HEK293T (cell line): Measurements from ENCODE around the gene SPATA12.

ENCODE experiments used
- ARNT ChIP-seq: fragments of 450-650 bp; IDR thresholded peaks from 2 replicates; pipeline ENCODE4 v1.6.1; 2017; ENCODE audit warnings: mild to moderate bottlenecking
- BHLHE40 ChIP-seq: fragments of 450-650 bp; IDR thresholded peaks from 2 replicates; pipeline ENCODE4 v1.6.1; 2016; ENCODE audit warnings: mild to moderate bottlenecking, moderate library complexity, borderline replicate concordance
- ELF4 ChIP-seq: fragments of 450-650 bp; IDR thresholded peaks from 2 replicates; pipeline ENCODE4 v1.6.1; 2017; ENCODE audit warnings: antibody characterized with exemption
- FOXA1 ChIP-seq: fragments of 450-650 bp; IDR thresholded peaks from 2 replicates; pipeline ENCODE4 v1.6.1; 2016; ENCODE audit warnings: mild to moderate bottlenecking
- FOXK2 ChIP-seq: fragments of 450-650 bp; IDR thresholded peaks from 2 replicates; pipeline ENCODE4 v1.6.1; 2016; ENCODE audit warnings: mild to moderate bottlenecking
- FOXM1 ChIP-seq: fragments of 450-650 bp; IDR thresholded peaks from 2 replicates; pipeline ENCODE4 v1.6.1; 2017; ENCODE audit warnings: mild to moderate bottlenecking, borderline replicate concordance
- HDGF ChIP-seq: fragments of 450-650 bp; IDR thresholded peaks from 2 replicates; pipeline ENCODE4 v1.6.1; 2017; ENCODE audit warnings: antibody characterized with exemption, borderline replicate concordance
- L3MBTL2 ChIP-seq: fragments of 450-650 bp; conservative IDR thresholded peaks from 2 replicates; pipeline ENCODE4 v1.6.1; 2016; ENCODE audit warnings: mild to moderate bottlenecking
- LEF1 ChIP-seq: fragments of 450-650 bp; IDR thresholded peaks from 2 replicates; pipeline ENCODE4 v1.6.1; 2017; ENCODE audit warnings: mild to moderate bottlenecking, borderline replicate concordance
- NFRKB ChIP-seq: fragments of 450-650 bp; IDR thresholded peaks from 2 replicates; pipeline ENCODE4 v1.6.1; 2016; ENCODE audit warnings: mild to moderate bottlenecking, moderate library complexity
- SP1 ChIP-seq: fragments of 450-650 bp; IDR thresholded peaks from 2 replicates; pipeline ENCODE4 v1.6.1; 2017
- SUZ12 ChIP-seq: fragments of 450-650 bp; IDR thresholded peaks from 2 replicates; pipeline ENCODE4 v1.6.1; 2016; ENCODE audit warnings: mild to moderate bottlenecking
- TARDBP ChIP-seq: fragments of 450-650 bp; IDR thresholded peaks from 2 replicates; pipeline ENCODE4 v1.6.1; 2016

DNA sequence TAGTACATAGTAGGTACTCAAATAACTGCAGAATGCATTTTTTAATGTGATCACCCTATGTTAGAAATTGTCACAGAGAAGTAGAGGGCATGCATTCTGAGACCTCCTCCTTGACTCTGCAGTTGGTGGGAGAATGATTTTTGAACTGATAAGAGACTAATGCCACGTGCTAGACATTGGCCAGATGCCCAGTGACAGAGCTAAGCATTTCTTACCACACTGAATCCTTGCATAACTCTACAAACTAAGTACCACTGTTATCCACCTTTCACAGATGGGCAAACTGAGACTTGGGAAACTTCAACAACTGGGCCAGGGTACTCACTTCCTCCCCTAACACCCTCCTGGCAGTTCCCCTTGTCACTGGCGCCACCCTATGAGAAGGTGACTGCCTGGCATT lies 33.5 kb upstream of the SPATA12 start:
- TF ChIP-seq FOXA1 (no peak), FOXK2 (no peak), BHLHE40 (no peak), TARDBP (no peak), L3MBTL2 (no peak), SP1 (no peak), HDGF (no peak), ARNT (no peak), LEF1 (no peak), SUZ12 (no peak), NFRKB (no peak), ELF4 (no peak), FOXM1 (no peak)
